Heart left ventricle (tissue), 16 donors: Measurements from ENCODE around the gene SYF2. TPM values are rescaled to one million over a fixed set of nuclear protein-coding genes. Genes with fewer than 3 reads are reported as not detected.

Source experiments
- ATAC-seq, 4 donors: fragments of 200-7000 bp; cut with Tn5 transposase; one replicate each; pipeline ENCODE4 v1.9.1; 2020 to 2022; ENCODE audit warnings: moderate library complexity in 4 of 4, mild to moderate bottlenecking in 3 of 4, moderate number of reproducible peaks in 1 of 4
- DNase-seq, 5 donors: peaks; one replicate each; pipeline ENCODE4 v3.0.0-alpha.2; 2020
- H3K27ac ChIP-seq, 12 donors: fragments of 200-600 bp; sonication (generic) in 4 of 12; one replicate each; pipeline versions ENCODE4 v1.5.0 to v1.8.0; 2016 to 2022; ENCODE audit warnings: mild to moderate bottlenecking in 2 of 12
- H3K27me3 ChIP-seq, 9 donors: fragments of 200-600 bp; sonication (generic) in 2 of 9; one replicate each; pipeline versions ENCODE4 v1.5.1 to v1.8.0; 2016 to 2022; ENCODE audit warnings: mild to moderate bottlenecking in 3 of 9
- H3K36me3 ChIP-seq, 9 donors: fragments of 200-600 bp; sonication (generic) in 2 of 9; one replicate each; pipeline versions ENCODE4 v1.5.0 to v1.8.0; 2018 to 2022; ENCODE audit warnings: mild to moderate bottlenecking in 2 of 9
- H3K4me1 ChIP-seq, 12 donors: fragments of 200-600 bp; sonication (generic) in 4 of 12; one replicate each; pipeline versions ENCODE4 v1.5.0 to v1.8.0; 2016 to 2022; ENCODE audit warnings: mild to moderate bottlenecking in 3 of 12
- H3K4me3 ChIP-seq, 12 donors: fragments of 200-600 bp; sonication (generic) in 4 of 12; one replicate each; pipeline versions ENCODE4 v1.5.0 to v1.8.0; 2017 to 2022; ENCODE audit warnings: mild to moderate bottlenecking in 9 of 12, moderate library complexity in 4 of 12
- H3K9me3 ChIP-seq, 12 donors: fragments of 200-600 bp; sonication (generic) in 4 of 12; one replicate each; pipeline versions ENCODE4 v1.5.0 to v1.8.0; 2016 to 2022; ENCODE audit warnings: mild to moderate bottlenecking in 1 of 12
- CTCF ChIP-seq, 12 donors: fragments of 200-600 bp; sonication (generic) in 4 of 12; IDR thresholded peaks; one replicate each; pipeline versions ENCODE4 v1.5.0 to v1.8.0; 2018 to 2022; ENCODE audit warnings: antibody characterized with exemption in 12 of 12, mild to moderate bottlenecking in 5 of 12
- POLR2A ChIP-seq, 2 donors: fragments of 450-650 bp; IDR thresholded peaks; one replicate each; pipeline ENCODE4 v1.6.1; 2017; ENCODE audit warnings: antibody characterized with exemption in 2 of 2, mild to moderate bottlenecking in 2 of 2, moderate library complexity in 2 of 2
- WGBS, 4 donors: extraction: QIAGEN DNeasy Blood & Tissue Kit in 2 of 4; methylation state at CpG; one replicate each; pipeline versions ENCODE4 v1.1.5 to v1.1.7; 2013 to 2018; 5-methylcytosine and 5-hydroxymethylcytosine counted together
- intact Hi-C, 10 donors: fragments of 100-400 bp; cut with DNase I; formaldehyde crosslinking; loops; one replicate each; pipeline versions ENCODE4 v1.11.1 to v1.14.2; 2022
- polyA plus RNA-seq, 2 donors: library from polyadenylated mRNA; stranded (reverse); fragments of 200-250 nt; gene quantifications; one replicate each; pipeline ENCODE4 v1.2.3, GENCODE V29; 2013
- total RNA-seq, 9 donors: library from RNA; depleted of rRNA in 2 of 9; stranded (reverse); fragments of >200 nt in 2 of 9; fragmentation: NEBNext Ultra II Directional in 3 of 9; extraction: Animal tissue kit (Norgen Biotek cat#: 25700) in 3 of 9; gene quantifications; one replicate each; pipeline versions ENCODE4 v1.1.0 to v1.2.4, GENCODE V29; 2016 to 2023
- donor health status: ischemic (EF 13 %, LVEDD 7.1; RV severe dilation, severe dysfunction).
- donor health status: healthy with polysubstance abuse.
- donor health status: DM: no; HTN: yes; CAD: no.
- donor health status: DM: no; HTN: no; CAD: no.
- donor health status: ischemic (EF 25% LVEDD 6.9; RV normal size, moderate dysfunction).
- donor health status: ischemic (EF 25% LVEDD 5.7; RV mildly dilated, moderate dysfunction).
- donor health status: healthy.
- donor health status: DM: yes; HTN: yes; CAD: no.
- donor health status: ischemic (EF 35%, LVEDD 5.7; RV mildly dilated, moderate dysfunction).
- donor health status: nonischemic (EF 11% LVEDD 7.7; RV severe dilation, severe dysfunction).
- donor health status: DM: yes; HTN: yes; CAD: no.
- donor health status: PGD.
- donor health status: ischemic (EF 29% LVEDD 5.4; RV normal size, mild dysfunction).
- donor health status: nonischemic (EF 23%, LVEDD 6.1; RV moderate dilation, normal function).

The SYF2 gene
- total and polyA plus RNA-seq, 11 donors = 25.0 to 60.3 (median 35.4) TPM

GRCh38 chr1:25174363-25174729, 58.0 kb downstream of the SYF2 start:
- no peak for DNase-seq
- no peaks in the 10 kb centered on the region for H3K4me1 ChIP-seq
- H3K27ac ChIP-seq = no peak overlapping the region
- ATAC-seq = no peak
- 85 to 91% (median 87%) methylated on average over 6 of the region's 6 CpGs for WGBS, 4 donors
- no peaks in the 10 kb centered on the region for H3K27me3 ChIP-seq
- no peak overlapping the region for H3K4me3 ChIP-seq
- intact Hi-C loops = no loop called here
- no peaks in the 10 kb centered on the region for H3K36me3 ChIP-seq
- peaks cover 0 to 14% (median 0%) of the 10 kb centered on the region in 12 donors for H3K9me3 ChIP-seq
- TF ChIP-seq POLR2A (IDR thresholded peaks at IDR 0.05) = no peak
- TF ChIP-seq CTCF (IDR thresholded peaks at IDR 0.05) = no peak

GRCh38 chr1:25173809-25174340, 58.4 kb downstream of the SYF2 start:
- H3K9me3 ChIP-seq = peaks cover 0 to 14% (median 0%) of the 10 kb centered on the region in 12 donors
- DNase-seq (no peak), ATAC-seq (no peak)
- no peaks in the 10 kb centered on the region for H3K4me1 ChIP-seq
- no peaks in the 10 kb centered on the region for H3K27me3 ChIP-seq
- no peak overlapping the region for H3K4me3 ChIP-seq
- H3K36me3 ChIP-seq = no peaks in the 10 kb centered on the region
- no peak overlapping the region for H3K27ac ChIP-seq
- no peak for TF ChIP-seq CTCF (IDR thresholded peaks at IDR 0.05)
- TF ChIP-seq POLR2A (IDR thresholded peaks at IDR 0.05) = no peak
- 91 to 94% (median 92%) methylated on average over 3 of the region's 3 CpGs for WGBS, 4 donors
- intact Hi-C loops = no loop called here

Other genes with a start within 250 kb of the SYF2 start
- 10 to 100 TPM; 14.4 to 51.4 (median 29.4) TPM for gene RSRP1, start 15.0 kb upstream of the SYF2 start, total RNA-seq
- gene RSRP1, start 15.0 kb upstream of the SYF2 start, polyA plus RNA-seq = 100 to 1,000 TPM in 1 of 2 donors, 10 to 100 TPM in 1; 19.3 to 114 TPM
- not detected for gene RHD, start 40.0 kb upstream of the SYF2 start, total RNA-seq
- not detected for gene RHD, start 40.0 kb upstream of the SYF2 start, polyA plus RNA-seq
- 100 to 1,000 TPM in 2 of 9 donors, 10 to 100 TPM in 7; 53.5 to 112 (median 94.5) TPM for gene TMEM50A, start 105.8 kb upstream of the SYF2 start, total RNA-seq
- gene TMEM50A, start 105.8 kb upstream of the SYF2 start, polyA plus RNA-seq = 10 to 100 TPM; 81.4 to 93.5 TPM
- 1 to 10 TPM in 2 of 9 donors, under 1 TPM in 6, not detected in 1; 0.28 to 2.0 (median 0.69) TPM for gene RHCE, start 188.3 kb upstream of the SYF2 start, total RNA-seq
- 1 to 10 TPM in 1 of 2 donors, under 1 TPM in 1; 0.24 to 1.4 TPM for gene RHCE, start 188.3 kb upstream of the SYF2 start, polyA plus RNA-seq
- gene MACO1, start 198.4 kb upstream of the SYF2 start, total RNA-seq = 10 to 100 TPM; 11.2 to 21.0 (median 14.6) TPM
- 10 to 100 TPM in 1 of 2 donors, 1 to 10 TPM in 1; 5.8 to 11.8 TPM for gene MACO1, start 198.4 kb upstream of the SYF2 start, polyA plus RNA-seq